GM12874 (cell line): Measurements from ENCODE around the gene CAB39L.

Experiments used
- TF ChIP-seq, protein P1 (sequence below): IDR thresholded peaks from 2 replicates; pipeline ENCODE4 v1.5.1; 2011; ENCODE audit warnings: low read depth, mild to moderate bottlenecking, control low read depth, low read length, moderate library complexity; ENCODE audit not compliant: insufficient read depth

The CAB39L gene

DNA sequence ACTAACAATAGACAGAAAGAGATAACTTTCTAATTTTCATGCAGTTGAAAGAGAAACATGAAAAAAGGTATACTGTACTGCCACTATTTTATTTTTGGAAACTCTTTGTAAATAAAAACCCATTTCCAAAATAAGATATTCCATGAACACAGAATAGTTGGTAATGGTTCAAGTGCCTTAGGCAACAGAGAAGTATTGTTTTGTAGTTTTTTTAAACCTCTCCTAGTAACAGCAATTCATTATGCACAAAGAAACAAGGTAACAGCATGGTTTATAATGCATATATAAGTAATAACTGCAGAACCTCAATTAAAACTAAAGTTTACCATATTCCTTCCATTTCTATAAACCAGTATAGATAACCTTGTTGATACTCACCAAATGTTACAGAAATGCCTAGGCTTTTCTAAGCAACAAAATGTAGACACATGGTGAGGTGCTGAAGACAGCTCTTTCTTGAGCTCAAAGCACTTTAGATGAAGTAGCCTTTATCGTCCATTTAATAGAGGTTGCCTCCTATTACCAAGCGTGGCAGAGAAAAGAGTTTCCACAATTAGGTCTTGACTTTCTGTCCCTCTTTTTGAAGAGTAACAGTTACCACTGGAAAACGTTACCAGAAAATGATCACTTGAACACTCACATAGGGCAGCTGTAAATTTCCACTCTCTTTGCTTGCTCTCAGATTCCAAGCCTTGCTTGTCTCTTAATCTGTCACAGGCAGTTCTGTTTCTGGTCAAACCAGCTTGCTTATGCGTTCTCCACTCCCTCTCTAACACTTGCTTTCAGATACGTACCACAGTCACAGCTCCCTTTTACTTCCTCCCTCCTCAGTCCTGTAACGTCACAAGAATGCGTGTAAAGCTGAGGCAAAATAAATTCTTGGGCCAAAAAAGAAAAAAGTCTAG is 42.9 kb downstream of the CAB39L start:
- TF ChIP-seq, protein P1, sequence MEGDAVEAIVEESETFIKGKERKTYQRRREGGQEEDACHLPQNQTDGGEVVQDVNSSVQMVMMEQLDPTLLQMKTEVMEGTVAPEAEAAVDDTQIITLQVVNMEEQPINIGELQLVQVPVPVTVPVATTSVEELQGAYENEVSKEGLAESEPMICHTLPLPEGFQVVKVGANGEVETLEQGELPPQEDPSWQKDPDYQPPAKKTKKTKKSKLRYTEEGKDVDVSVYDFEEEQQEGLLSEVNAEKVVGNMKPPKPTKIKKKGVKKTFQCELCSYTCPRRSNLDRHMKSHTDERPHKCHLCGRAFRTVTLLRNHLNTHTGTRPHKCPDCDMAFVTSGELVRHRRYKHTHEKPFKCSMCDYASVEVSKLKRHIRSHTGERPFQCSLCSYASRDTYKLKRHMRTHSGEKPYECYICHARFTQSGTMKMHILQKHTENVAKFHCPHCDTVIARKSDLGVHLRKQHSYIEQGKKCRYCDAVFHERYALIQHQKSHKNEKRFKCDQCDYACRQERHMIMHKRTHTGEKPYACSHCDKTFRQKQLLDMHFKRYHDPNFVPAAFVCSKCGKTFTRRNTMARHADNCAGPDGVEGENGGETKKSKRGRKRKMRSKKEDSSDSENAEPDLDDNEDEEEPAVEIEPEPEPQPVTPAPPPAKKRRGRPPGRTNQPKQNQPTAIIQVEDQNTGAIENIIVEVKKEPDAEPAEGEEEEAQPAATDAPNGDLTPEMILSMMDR: no peak

DNA sequence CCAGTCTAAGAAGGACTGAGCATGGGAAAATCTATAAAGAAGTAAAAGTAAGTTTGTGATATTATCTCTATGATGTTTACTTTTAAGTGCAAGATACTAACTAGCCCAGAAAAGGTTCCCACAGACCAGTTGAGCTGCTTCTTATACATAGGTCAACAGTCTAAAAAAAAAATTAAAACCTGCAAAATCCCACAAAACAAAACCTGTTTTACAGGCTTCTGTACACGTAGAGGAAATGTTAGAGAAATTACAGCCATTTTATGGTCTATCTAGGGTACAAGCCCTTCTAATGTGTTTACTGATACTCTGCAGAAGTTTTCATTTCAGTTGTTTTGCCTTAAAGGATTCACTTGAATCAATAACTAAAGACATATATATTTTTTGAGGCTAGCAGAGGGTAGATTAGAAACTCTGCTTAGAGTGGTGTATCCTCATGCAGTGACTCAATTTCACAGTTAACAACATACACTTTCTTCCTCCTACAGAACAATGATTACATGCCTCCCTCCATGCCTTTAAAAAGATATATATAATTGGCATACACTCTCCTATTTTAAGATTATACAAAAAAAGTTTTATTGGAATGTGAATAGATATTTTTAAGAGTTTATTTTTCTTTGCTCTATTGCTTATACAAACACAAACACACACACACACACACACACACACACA is 43.9 kb downstream of the CAB39L start:
- TF ChIP-seq, protein P1: no peak

DNA sequence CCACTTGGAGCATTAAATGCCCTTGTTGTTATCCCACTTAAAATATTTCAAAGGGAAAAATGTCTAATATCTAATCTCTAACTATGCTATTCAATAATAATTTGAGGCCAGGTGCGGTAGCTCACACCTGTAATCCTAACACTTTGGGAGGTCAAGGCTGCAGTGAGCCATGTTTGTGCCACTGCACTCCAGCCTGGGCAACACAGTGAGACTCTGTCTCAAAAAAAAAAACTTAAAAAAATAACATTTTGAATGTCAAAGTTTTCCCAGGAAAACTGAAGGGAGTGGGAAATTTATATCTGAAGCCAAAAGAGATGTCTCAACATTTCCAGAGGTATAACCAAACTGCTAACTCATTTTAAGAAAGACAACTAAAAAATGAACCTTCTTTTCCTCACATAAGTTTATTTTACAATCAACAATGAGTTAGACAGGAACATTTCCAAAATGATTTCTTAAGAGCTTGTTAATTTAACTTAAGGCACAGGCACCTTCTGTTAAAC is 47.9 kb downstream of the CAB39L start:
- TF ChIP-seq, protein P1: no peak

DNA sequence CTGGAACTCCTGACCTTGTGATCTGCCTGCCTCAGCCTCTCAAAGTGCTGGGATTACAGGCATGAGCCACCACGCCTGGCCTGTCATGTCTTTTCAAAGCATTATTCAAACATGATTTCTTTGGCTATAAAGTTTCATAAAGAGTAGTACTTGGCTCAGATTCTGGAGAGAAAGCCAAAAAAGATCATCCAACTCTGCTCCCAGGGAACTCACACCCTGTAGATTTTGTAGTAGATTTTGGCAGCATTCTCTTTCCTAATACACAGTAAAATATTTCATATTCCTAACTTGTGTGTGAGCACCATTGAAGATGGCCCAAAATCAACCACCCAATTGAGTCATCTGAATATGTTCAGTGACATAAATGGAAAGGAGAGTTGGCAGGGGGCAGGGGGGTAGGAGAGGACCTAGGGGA is 48.4 kb downstream of the CAB39L start:
- TF ChIP-seq, protein P1: no peak

DNA sequence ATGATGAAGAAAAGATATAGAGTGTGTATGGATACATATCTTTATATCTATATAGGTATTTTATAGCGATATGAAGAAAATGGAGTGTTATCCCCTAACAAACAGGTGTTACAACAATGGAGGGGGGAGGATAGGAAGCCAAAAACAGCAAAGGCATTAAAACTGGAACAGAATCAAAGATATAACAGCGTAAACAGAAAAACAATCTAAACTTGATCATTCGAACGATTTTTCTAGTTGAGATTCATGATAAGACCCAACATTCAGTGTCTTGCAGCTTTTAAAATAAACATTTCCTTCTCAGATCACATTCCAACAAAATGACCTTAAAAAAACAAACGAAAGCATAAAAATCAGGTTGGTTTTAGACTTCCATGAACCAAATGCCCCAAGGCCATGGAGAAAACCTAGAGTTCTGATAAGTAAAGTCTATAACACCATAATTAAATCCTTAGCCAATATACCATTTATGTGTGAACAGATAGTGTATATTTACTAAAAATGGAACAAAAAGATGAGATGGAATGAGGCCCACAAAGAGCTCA is 55.7 kb downstream of the CAB39L start:
- TF ChIP-seq, protein P1: no peak

DNA sequence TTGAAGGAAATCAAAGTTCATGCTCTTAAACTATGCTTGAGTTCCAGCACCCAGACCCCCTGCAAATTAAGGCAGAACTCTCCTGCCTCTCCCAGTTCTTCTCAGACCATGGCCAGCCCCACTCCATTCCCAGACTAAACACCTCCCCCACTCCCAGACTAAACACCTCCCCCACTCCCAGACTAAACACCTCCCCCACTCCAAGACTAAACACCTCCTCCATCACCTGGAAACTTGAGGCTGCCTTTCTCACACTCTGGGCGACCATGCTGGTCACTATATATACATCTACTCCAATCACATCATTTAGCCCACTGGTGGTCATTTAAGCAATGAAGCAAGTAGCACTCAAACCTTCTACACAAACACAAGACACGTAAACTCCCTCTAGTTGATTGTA is 57.2 kb downstream of the CAB39L start:
- TF ChIP-seq, protein P1: no peak

DNA sequence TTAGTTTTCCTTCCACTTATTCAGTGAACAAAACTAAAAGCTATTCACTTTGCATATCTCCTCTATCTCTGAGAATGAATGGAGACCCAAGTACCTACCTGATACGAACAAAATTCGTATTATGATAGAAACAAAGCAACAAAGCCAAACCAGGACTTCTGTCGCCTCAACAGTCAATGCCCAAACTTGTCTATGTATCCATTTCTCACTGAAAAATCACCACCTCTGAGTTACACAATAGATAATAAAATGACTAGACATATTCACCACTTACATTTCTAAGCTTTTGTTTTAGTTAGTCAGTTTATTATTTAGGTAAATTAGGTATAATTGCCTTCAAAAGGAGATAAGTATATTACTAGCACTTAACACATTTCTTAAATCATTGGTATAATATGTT is 67.7 kb downstream of the CAB39L start:
- TF ChIP-seq, protein P1: no peak
